Activated CD8-positive, alpha-beta memory T cell treated with anti-CD3 and anti-CD28 coated beads, Interleukin-2, amount 50 U/mL, for 1 hour (primary cell): ENCODE data around the gene CLCN6.

Experiments used
- DNase-seq: peaks from one replicate; pipeline ENCODE4 v3.0.0-alpha.2; 2020; ENCODE audit errors: extremely low read depth

Gene CLCN6

GRCh38 chr1:11805422-11806306, at the start of gene CLCN6, which contains the start of gene MTHFR:
TSS of gene CLCN6 (plus strand) at chr1:11806191. CDS start at chr1:11806263, 72 bp downstream.
TSS of gene MTHFR (minus strand) at chr1:11805964. CDS start at chr1:11803116, 2,848 bp downstream.
- peak; percentile 92 for DNase-seq

GRCh38 chr1:11757047-11757446, 48.9 kb upstream of the CLCN6 start:
- no peak for DNase-seq

GRCh38 chr1:11759791-11760190, 46.2 kb upstream of the CLCN6 start:
- DNase-seq = no peak

GRCh38 chr1:11761285-11761684, 44.7 kb upstream of the CLCN6 start:
- DNase-seq = no peak

- DNase-seq = no peak
These were observed 44.0 kb upstream of the CLCN6 start, which contains the start of gene C1orf167 for GRCh38 chr1:11761988-11762406. TSS of gene C1orf167 (plus strand) at chr1:11762193. CDS start at chr1:11764401, 2,208 bp downstream.

GRCh38 chr1:11764115-11764514, 41.9 kb upstream of the CLCN6 start:
- DNase-seq = no peak

- DNase-seq = no peak
These were observed 41.5 kb upstream of the CLCN6 start for GRCh38 chr1:11764519-11764918.

GRCh38 chr1:11765661-11766428, 40.1 kb upstream of the CLCN6 start:
- no peak for DNase-seq

GRCh38 chr1:11766429-11766776, 39.6 kb upstream of the CLCN6 start:
- DNase-seq = no peak

- no peak for DNase-seq
These were observed 37.9 kb upstream of the CLCN6 start for GRCh38 chr1:11767922-11768704.

GRCh38 chr1:11768821-11769220, 37.2 kb upstream of the CLCN6 start:
- DNase-seq = no peak

GRCh38 chr1:11769274-11769673, 36.7 kb upstream of the CLCN6 start:
- DNase-seq = no peak

- no peak for DNase-seq
These were observed 36.0 kb upstream of the CLCN6 start for GRCh38 chr1:11770011-11770410.

GRCh38 chr1:11771481-11772043, 34.4 kb upstream of the CLCN6 start:
- no peak for DNase-seq

- DNase-seq = no peak
These were observed 33.5 kb upstream of the CLCN6 start for GRCh38 chr1:11772458-11772857.

- DNase-seq = no peak
These were observed 31.2 kb upstream of the CLCN6 start for GRCh38 chr1:11774753-11775152.

- no peak for DNase-seq
These were observed 28.2 kb upstream of the CLCN6 start for GRCh38 chr1:11777658-11778322.

GRCh38 chr1:11778336-11778735, 27.7 kb upstream of the CLCN6 start:
- no peak for DNase-seq

GRCh38 chr1:11778844-11779623, 27.0 kb upstream of the CLCN6 start:
- no peak for DNase-seq

- DNase-seq = no peak
These were observed 26.1 kb upstream of the CLCN6 start for GRCh38 chr1:11779715-11780379.
